ENCODE measurements around the gene RAPGEF6. TPM values are rescaled to one million over a fixed set of nuclear protein-coding genes. Genes with fewer than 3 reads are reported as not detected.

RAPGEF6 gene
- total and polyA plus RNA-seq, 8 donors: 1.4 to 43.9 (median 18.1) TPM

- no peaks in the 10 kb centered on the region for H3K27me3 ChIP-seq
- no peaks in the 10 kb centered on the region for H3K4me1 ChIP-seq
- H3K4me3 ChIP-seq: no peak overlapping the region
- DNase-seq: no peak
- H3K9me3 ChIP-seq: no peaks in the 10 kb centered on the region
- H3K27ac ChIP-seq: no peak overlapping the region
- peaks cover 0 to 14% (median 6%) of the 10 kb centered on the region in 4 donors for H3K36me3 ChIP-seq
- 86 to 93% (median 89%) methylated on average over 8 of the region's 8 CpGs for WGBS, 5 donors
- no peak for TF ChIP-seq POLR2AphosphoS5 (IDR thresholded peaks at IDR 0.05)
- intact Hi-C loops (cut with DNase I; ENCODE audit: low total_unique reads): no loop called here
Observed at GRCh38 chr5:131563434-131564228, 71.4 kb downstream of the RAPGEF6 start.

- WGBS, 5 donors: 64 to 77% (median 71%) methylated on average over 2 of the region's 2 CpGs
- H3K27ac ChIP-seq: no peak overlapping the region
Observed at GRCh38 chr5:131550606-131551005, 84.4 kb downstream of the RAPGEF6 start.

GRCh38 chr5:131548176-131548575, 86.9 kb downstream of the RAPGEF6 start:
- TF ChIP-seq EP300 (IDR thresholded peaks at IDR 0.05): no peak
- no peak for TF ChIP-seq POLR2A (IDR thresholded peaks at IDR 0.05)
- TF ChIP-seq POLR2AphosphoS5 (IDR thresholded peaks at IDR 0.05): no peak
- TF ChIP-seq CTCF (IDR thresholded peaks at IDR 0.05): no peak

More at GRCh38 chr5:131550606-131551005, 84.4 kb downstream of the RAPGEF6 start:
- intact Hi-C loops (cut with DNase I; ENCODE audit: low total_unique reads): no loop called here
- no peaks in the 10 kb centered on the region for H3K9me3 ChIP-seq
- H3K4me3 ChIP-seq: no peak overlapping the region
- no peak for TF ChIP-seq EP300 (IDR thresholded peaks at IDR 0.05)
- TF ChIP-seq POLR2A (IDR thresholded peaks at IDR 0.05): no peak
- no peak for TF ChIP-seq POLR2AphosphoS5 (IDR thresholded peaks at IDR 0.05)
- TF ChIP-seq CTCF (IDR thresholded peaks at IDR 0.05): no peak
- DNase-seq: no peak
- peaks cover 4 to 18% (median 12%) of the 10 kb centered on the region in 4 donors for H3K36me3 ChIP-seq
- no peaks in the 10 kb centered on the region for H3K27me3 ChIP-seq
- H3K4me1 ChIP-seq: no peaks in the 10 kb centered on the region

GRCh38 chr5:131545845-131546244, 89.2 kb downstream of the RAPGEF6 start:
- intact Hi-C loops (cut with DNase I; ENCODE audit: low total_unique reads): no loop called here
- no peaks in the 10 kb centered on the region for H3K9me3 ChIP-seq
- 88 to 100% (median 95%) methylated on average over 1 of the region's 1 CpG for WGBS, 5 donors
- DNase-seq: no peak
- H3K4me3 ChIP-seq: no peak overlapping the region
- peaks cover 4 to 23% (median 14%) of the 10 kb centered on the region in 4 donors for H3K36me3 ChIP-seq
- H3K27ac ChIP-seq: no peak overlapping the region
- TF ChIP-seq POLR2AphosphoS5 (IDR thresholded peaks at IDR 0.05): no peak
- no peak for TF ChIP-seq POLR2A (IDR thresholded peaks at IDR 0.05)
- no peak for TF ChIP-seq EP300 (IDR thresholded peaks at IDR 0.05)
- TF ChIP-seq CTCF (IDR thresholded peaks at IDR 0.05): no peak
- no peaks in the 10 kb centered on the region for H3K27me3 ChIP-seq
- H3K4me1 ChIP-seq: no peaks in the 10 kb centered on the region

More at GRCh38 chr5:131548176-131548575, 86.9 kb downstream of the RAPGEF6 start:
- intact Hi-C loops (cut with DNase I; ENCODE audit: low total_unique reads): no loop called here
- H3K4me1 ChIP-seq: no peaks in the 10 kb centered on the region
- no peak overlapping the region for H3K4me3 ChIP-seq
- peaks cover 4 to 16% (median 14%) of the 10 kb centered on the region in 4 donors for H3K36me3 ChIP-seq
- H3K9me3 ChIP-seq: no peaks in the 10 kb centered on the region
- H3K27ac ChIP-seq: peak overlapping the region in 1 of 5 donors; percentile 6
- 71 to 88% (median 77%) methylated on average over 2 of the region's 2 CpGs for WGBS, 5 donors
- DNase-seq: peak in 1 of 2 donors; percentile 54
- H3K27me3 ChIP-seq: no peaks in the 10 kb centered on the region

GRCh38 chr5:131542723-131543122, 92.3 kb downstream of the RAPGEF6 start:
- Histone ChIP-seq H3K4me3 (no peak overlapping the region), H3K4me1 (peaks cover 0 to 4% (median 0%) of the 10 kb centered on the region in 4 donors), H3K27me3 (no peaks in the 10 kb centered on the region), H3K27ac (no peak overlapping the region), H3K36me3 (peaks cover 1 to 22% (median 15%) of the 10 kb centered on the region in 4 donors), H3K9me3 (no peaks in the 10 kb centered on the region)
- intact Hi-C loops (cut with DNase I; ENCODE audit: low total_unique reads): no loop called here
- WGBS, 5 donors: 87 to 100% (median 94%) methylated on average over 1 of the region's 1 CpG
- no peak for DNase-seq
- TF ChIP-seq CTCF (IDR thresholded peaks at IDR 0.05) (no peak), POLR2A (IDR thresholded peaks at IDR 0.05) (no peak)
